Peyer's patch (tissue), 4 donors: ENCODE data around the gene KNOP1. TPM values are rescaled to one million over a fixed set of nuclear protein-coding genes. Genes with fewer than 3 reads are reported as not detected.
A peak's percentile ranks its signal among the peaks of the same experiment; 100 is the strongest.

Source experiments
- DNase-seq, 3 donors: peaks; one replicate each; pipeline ENCODE4 v3.0.0-alpha.2; 2017 to 2019
- H3K27ac ChIP-seq, 4 donors: fragments of 200-600 bp; sonication (generic); one replicate each; pipeline ENCODE4 v1.5.1; 2016 to 2019
- H3K27me3 ChIP-seq, 2 donors: fragments of 200-600 bp; sonication (generic); one replicate each; pipeline ENCODE4 v1.5.1; 2019
- H3K36me3 ChIP-seq, 3 donors: fragments of 200-600 bp; sonication (generic); one replicate each; pipeline ENCODE4 v1.5.1; 2016 to 2019
- H3K4me1 ChIP-seq, 4 donors: fragments of 200-600 bp; sonication (generic); one replicate each; pipeline ENCODE4 v1.5.1; 2016 to 2019
- H3K4me3 ChIP-seq, 4 donors: fragments of 200-600 bp; sonication (generic); 1 replicate in 3 of 4; 2 replicates in 1 of 4; pipeline ENCODE4 v1.5.1; 2016 to 2019; ENCODE audit warnings: mild to moderate bottlenecking in 1 of 4
- H3K9me3 ChIP-seq, 4 donors: fragments of 200-600 bp; sonication (generic); one replicate each; pipeline ENCODE4 v1.5.1; 2016 to 2019; ENCODE audit warnings: mild to moderate bottlenecking in 1 of 4
- POLR2A ChIP-seq, 2 donors: fragments of 450-650 bp; IDR thresholded peaks; one replicate each; pipeline ENCODE4 v1.5.1; 2017; ENCODE audit warnings: antibody characterized with exemption in 2 of 2, mild to moderate bottlenecking in 2 of 2, moderate library complexity in 2 of 2
- total RNA-seq, 4 donors: library from RNA; depleted of rRNA; stranded (reverse); fragments of >200 nt; gene quantifications; one replicate each; pipeline ENCODE4 v1.1.0, GENCODE V29; 2016
- TF ChIP-seq, protein P1 (sequence below), 6 experiments: fragments of 450-650 bp in 4 of 6; fragments of 200-600 bp in 2 of 6; sonication (generic) in 1 of 6; IDR thresholded peaks; one replicate each; pipeline ENCODE4 v1.5.1; 2017 to 2019; ENCODE audit warnings: antibody characterized with exemption in 6 of 6, mild to moderate bottlenecking in 3 of 6, moderate library complexity in 1 of 6

The KNOP1 gene
- total RNA-seq, 4 donors from 2014 or later: 10.0 to 26.1 (median 19.9) TPM

DNA sequence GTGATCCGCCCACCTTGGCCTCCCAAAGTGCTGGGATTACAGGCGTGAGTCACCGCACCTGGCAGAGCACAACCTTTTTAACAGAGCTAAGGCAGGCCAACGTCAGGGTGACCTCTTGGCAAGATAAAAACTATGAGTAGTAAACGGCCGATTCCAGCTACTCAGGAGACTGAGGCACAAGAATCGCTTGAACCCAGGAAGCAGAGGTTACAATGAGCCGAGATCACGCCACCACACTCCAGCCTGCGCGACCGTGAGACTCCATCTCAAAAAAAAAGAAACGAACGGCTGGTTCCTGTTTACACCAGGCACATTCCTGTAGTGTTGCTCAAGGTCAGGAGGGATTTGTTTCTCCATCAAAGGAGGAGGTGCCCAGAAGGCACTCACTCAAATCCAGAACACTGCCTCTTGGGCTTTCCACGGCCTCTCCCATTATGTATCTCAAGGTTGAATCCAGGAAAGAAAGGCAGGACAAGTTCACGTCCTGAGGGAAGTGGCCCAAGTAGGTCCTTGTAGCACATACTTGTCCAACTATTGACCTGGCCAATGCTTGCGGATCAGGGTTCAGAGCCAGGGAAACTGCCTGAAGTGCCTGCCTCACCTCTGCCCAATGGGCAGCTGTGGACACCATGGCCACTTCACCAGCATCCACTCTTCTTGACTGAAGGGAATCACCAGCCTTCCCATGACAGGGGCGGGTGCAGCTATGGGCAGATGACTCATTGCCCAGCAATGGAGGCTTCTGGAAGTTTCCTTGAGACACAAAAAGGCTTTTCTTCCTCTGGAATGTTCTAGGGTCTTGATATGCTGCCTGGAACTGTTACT is 13.5 kb downstream of the KNOP1 start:
- TF ChIP-seq, protein P1, sequence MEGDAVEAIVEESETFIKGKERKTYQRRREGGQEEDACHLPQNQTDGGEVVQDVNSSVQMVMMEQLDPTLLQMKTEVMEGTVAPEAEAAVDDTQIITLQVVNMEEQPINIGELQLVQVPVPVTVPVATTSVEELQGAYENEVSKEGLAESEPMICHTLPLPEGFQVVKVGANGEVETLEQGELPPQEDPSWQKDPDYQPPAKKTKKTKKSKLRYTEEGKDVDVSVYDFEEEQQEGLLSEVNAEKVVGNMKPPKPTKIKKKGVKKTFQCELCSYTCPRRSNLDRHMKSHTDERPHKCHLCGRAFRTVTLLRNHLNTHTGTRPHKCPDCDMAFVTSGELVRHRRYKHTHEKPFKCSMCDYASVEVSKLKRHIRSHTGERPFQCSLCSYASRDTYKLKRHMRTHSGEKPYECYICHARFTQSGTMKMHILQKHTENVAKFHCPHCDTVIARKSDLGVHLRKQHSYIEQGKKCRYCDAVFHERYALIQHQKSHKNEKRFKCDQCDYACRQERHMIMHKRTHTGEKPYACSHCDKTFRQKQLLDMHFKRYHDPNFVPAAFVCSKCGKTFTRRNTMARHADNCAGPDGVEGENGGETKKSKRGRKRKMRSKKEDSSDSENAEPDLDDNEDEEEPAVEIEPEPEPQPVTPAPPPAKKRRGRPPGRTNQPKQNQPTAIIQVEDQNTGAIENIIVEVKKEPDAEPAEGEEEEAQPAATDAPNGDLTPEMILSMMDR (IDR thresholded peaks at IDR 0.05): no peak
- no peak for TF ChIP-seq POLR2A (IDR thresholded peaks at IDR 0.05)
- no peak overlapping the region for H3K4me3 ChIP-seq
- H3K4me1 ChIP-seq: peaks cover 0 to 15% (median 3%) of the 10 kb centered on the region in 4 donors
- no peaks in the 10 kb centered on the region for H3K9me3 ChIP-seq
- no peaks in the 10 kb centered on the region for H3K27me3 ChIP-seq
- peaks cover 0 to 70% (median 0%) of the 10 kb centered on the region in 3 donors for H3K36me3 ChIP-seq
- H3K27ac ChIP-seq: peak overlapping the region; percentile 25 to 79 (median 59)
- no peak for DNase-seq

DNA sequence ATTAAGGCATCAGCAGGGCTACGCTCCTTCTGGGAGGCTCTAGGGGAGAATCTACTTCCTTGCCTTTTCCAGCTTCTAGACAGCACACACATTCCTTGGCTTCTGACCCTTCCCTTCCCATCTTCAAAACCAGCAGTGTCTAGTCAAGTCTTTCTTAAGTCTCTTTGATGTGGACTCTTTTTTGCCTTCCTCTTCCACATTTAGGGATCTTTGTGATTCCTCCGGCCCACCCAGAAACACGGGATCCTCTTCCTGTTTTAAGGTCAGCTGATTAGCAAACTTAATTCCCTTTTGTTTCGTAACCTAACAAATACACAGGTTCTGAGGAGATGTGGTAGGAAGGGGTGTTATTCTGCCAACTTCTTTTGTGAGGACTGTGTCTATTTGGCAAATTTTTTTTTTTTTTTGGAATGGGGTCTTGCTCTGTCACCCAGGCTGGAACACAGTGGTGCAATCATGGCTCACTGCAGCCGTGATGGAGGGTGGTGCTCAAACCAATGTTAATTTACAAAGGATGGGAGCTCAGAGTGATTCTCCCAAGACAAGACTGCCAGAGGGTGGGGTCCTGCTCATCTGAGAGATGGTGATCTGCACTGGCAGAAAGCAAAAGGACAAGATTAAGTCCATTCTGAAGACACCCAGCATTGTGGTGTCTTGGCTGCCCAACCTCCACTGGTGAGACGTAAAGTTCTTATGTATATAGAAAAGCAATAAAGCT is 14.7 kb downstream of the KNOP1 start:
- H3K27ac ChIP-seq: peak overlapping the region in 3 of 4 donors; percentile 40 to 79 (median 69)
- H3K4me1 ChIP-seq: peaks cover 0 to 20% (median 3%) of the 10 kb centered on the region in 4 donors
- TF ChIP-seq, protein P1 (IDR thresholded peaks at IDR 0.05): no peak
- TF ChIP-seq POLR2A (IDR thresholded peaks at IDR 0.05): no peak
- no peak overlapping the region for H3K4me3 ChIP-seq
- no peaks in the 10 kb centered on the region for H3K9me3 ChIP-seq
- H3K27me3 ChIP-seq: no peaks in the 10 kb centered on the region
- H3K36me3 ChIP-seq: peaks cover 0 to 58% (median 0%) of the 10 kb centered on the region in 3 donors
- DNase-seq: no peak

DNA sequence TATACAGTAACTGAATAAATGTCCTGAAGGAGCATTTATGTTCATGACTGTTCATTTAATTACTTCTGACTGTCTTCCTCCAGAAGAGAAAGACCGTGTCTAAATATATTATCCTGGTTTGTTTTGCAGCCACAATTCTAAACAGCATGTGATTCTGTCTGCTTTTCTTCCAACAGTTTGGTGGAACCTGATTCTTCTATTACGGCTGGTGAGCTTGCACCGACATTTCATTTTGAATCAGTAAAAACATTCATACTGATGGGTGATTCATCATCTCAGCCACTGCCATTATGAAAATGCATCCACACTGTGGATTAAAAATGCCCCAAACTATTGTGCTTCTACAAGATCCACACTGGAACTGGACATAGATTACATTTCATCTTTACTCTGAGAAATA is 16.9 kb downstream of the KNOP1 start:
- no peak for DNase-seq
- no peaks in the 10 kb centered on the region for H3K27me3 ChIP-seq
- no peak overlapping the region for H3K4me3 ChIP-seq
- H3K4me1 ChIP-seq: peaks cover 0 to 40% (median 13%) of the 10 kb centered on the region in 4 donors
- no peaks in the 10 kb centered on the region for H3K9me3 ChIP-seq
- TF ChIP-seq, protein P1 (IDR thresholded peaks at IDR 0.05): no peak
- TF ChIP-seq POLR2A (IDR thresholded peaks at IDR 0.05): no peak
- peaks cover 0 to 49% (median 0%) of the 10 kb centered on the region in 3 donors for H3K36me3 ChIP-seq
- peak overlapping the region in 2 of 4 donors; percentile 2 to 52 for H3K27ac ChIP-seq

DNA sequence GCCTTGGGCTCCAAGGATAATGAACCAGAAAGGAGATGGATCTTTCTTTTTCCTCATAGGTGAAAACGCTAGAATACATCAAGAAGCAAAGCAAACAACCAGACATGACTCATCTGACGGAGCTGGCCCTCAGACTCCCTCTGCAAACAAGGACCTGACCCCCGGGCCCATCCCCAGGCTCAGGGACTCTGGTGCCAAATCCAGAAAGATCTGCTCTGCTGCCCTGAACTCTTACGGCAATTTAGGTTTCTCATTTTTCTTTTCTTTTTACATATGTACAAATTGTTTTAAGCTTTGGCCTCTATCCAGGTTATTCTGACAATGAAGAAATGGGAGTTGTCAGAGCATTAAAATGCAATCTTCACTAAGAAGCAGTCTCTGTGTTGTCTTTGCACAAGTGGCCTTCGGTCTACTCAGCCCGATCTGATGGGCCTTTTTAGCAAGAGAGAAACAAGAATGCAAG is 17.7 kb downstream of the KNOP1 start:
- Histone ChIP-seq H3K9me3 (no peaks in the 10 kb centered on the region), H3K27me3 (no peaks in the 10 kb centered on the region), H3K27ac (peak overlapping the region in 3 of 4 donors; percentile 2 to 52 (median 31)), H3K36me3 (peaks cover 0 to 41% (median 0%) of the 10 kb centered on the region in 3 donors), H3K4me1 (peaks cover 0 to 46% (median 13%) of the 10 kb centered on the region in 4 donors), H3K4me3 (no peak overlapping the region)
- TF ChIP-seq POLR2A (IDR thresholded peaks at IDR 0.05): no peak
- TF ChIP-seq, protein P1 (IDR thresholded peaks at IDR 0.05): no peak
- DNase-seq: peak in 2 of 3 donors; percentile 63

DNA sequence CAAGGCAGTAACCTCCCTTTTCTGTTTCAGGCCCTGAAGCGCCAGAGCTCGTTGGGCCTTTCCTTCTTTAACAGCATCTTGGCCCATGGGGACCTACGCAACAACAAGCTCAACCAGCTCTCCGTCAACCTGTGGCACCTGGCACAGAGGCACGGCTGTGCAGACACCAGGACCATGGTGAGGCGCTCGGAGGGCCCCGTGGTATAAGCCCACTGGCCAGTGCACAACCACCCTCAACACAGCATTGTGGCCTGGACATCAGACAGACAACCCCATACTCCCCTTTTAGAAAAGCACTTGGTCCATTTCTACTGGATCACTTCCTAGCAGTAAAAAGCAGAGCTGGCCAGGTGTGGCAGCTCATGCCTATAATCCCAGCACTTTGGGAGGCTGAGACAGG is 18.6 kb downstream of the KNOP1 start:
- TF ChIP-seq POLR2A (IDR thresholded peaks at IDR 0.05): no peak
- TF ChIP-seq, protein P1 (IDR thresholded peaks at IDR 0.05): no peak
- Histone ChIP-seq H3K36me3 (peaks cover 0 to 33% (median 0%) of the 10 kb centered on the region in 3 donors), H3K4me1 (peaks cover 0 to 40% (median 13%) of the 10 kb centered on the region in 4 donors), H3K27me3 (no peaks in the 10 kb centered on the region), H3K9me3 (no peaks in the 10 kb centered on the region), H3K27ac (peak overlapping the region in 2 of 4 donors; percentile 2 to 31), H3K4me3 (no peak overlapping the region)
- no peak for DNase-seq
